GM19468 (cell line): ENCODE results near the gene GATD1.

Experiments
- ATAC-seq: cut with Tn5 transposase; IDR thresholded peaks from one replicate; pipeline ENCODE4 v1.9.1; 2021; ENCODE audit warnings: mild to moderate bottlenecking, moderate library complexity, moderate number of reproducible peaks; ENCODE audit not compliant: unreplicated experiment; ENCODE audit errors: extremely low read depth

Gene GATD1

GRCh38 chr11:729492-730074, 47.7 kb downstream of the GATD1 start:
- no peak for ATAC-seq

GRCh38 chr11:728901-729491, 48.3 kb downstream of the GATD1 start:
- ATAC-seq = no peak

GRCh38 chr11:727859-728748, 49.2 kb downstream of the GATD1 start:
- ATAC-seq = no peak

GRCh38 chr11:727281-727701, 50.0 kb downstream of the GATD1 start:
- no peak for ATAC-seq

GRCh38 chr11:726278-727220, 50.7 kb downstream of the GATD1 start:
- ATAC-seq = no peak

GRCh38 chr11:725624-726202, 51.6 kb downstream of the GATD1 start:
- ATAC-seq = no peak

- ATAC-seq = no peak
Measured at GRCh38 chr11:724778-725386, 52.4 kb downstream of the GATD1 start.

GRCh38 chr11:724049-724777, 53.1 kb downstream of the GATD1 start:
- no peak for ATAC-seq

- no peak for ATAC-seq
Measured at GRCh38 chr11:723120-723883, 54.0 kb downstream of the GATD1 start.

- no peak for ATAC-seq
Measured at GRCh38 chr11:722346-722811, 54.9 kb downstream of the GATD1 start.

- no peak for ATAC-seq
Measured at GRCh38 chr11:721741-722345, 55.4 kb downstream of the GATD1 start.

GRCh38 chr11:721247-721740, 56.0 kb downstream of the GATD1 start:
- no peak for ATAC-seq

GRCh38 chr11:720642-721246, 56.5 kb downstream of the GATD1 start:
- ATAC-seq = no peak

- ATAC-seq = no peak
Measured at GRCh38 chr11:720017-720641, 57.2 kb downstream of the GATD1 start.

- no peak for ATAC-seq
Measured at GRCh38 chr11:719214-720016, 57.9 kb downstream of the GATD1 start.
